Colonic mucosa (tissue), 4 donors: Measurements from ENCODE around the gene SPINK9. TPM values are rescaled to one million over a fixed set of nuclear protein-coding genes. Genes with fewer than 3 reads are reported as not detected.

Experiments
- DNase-seq: peaks from one replicate; pipeline ENCODE4 v3.0.0-alpha.2; 2020
- H3K27ac ChIP-seq: fragments of 200-600 bp; one replicate; pipeline ENCODE4 v1.8.0; 2021
- H3K27me3 ChIP-seq: fragments of 200-600 bp; one replicate; pipeline ENCODE4 v1.8.0; 2021
- H3K36me3 ChIP-seq: fragments of 200-600 bp; one replicate; pipeline ENCODE4 v1.8.0; 2021
- H3K4me1 ChIP-seq: fragments of 200-600 bp; one replicate; pipeline ENCODE4 v1.8.0; 2021; ENCODE audit warnings: mild to moderate bottlenecking
- H3K4me3 ChIP-seq: fragments of 200-600 bp; one replicate; pipeline ENCODE4 v1.8.0; 2021
- H3K9ac ChIP-seq, 2 donors: one replicate each; pipeline ENCODE4 v1.7.0; 2013; ENCODE audit warnings: control low read depth in 2 of 2, low read depth in 2 of 2, low read length in 2 of 2
- H3K9me3 ChIP-seq: fragments of 200-600 bp; one replicate; pipeline ENCODE4 v1.8.0; 2021
- intact Hi-C: fragments of 100-400 bp; cut with DNase I; formaldehyde crosslinking; loops from one replicate; pipeline ENCODE4 v1.14.1; 2022
- total RNA-seq, 2 donors: library from RNA; stranded (reverse); fragmentation: NEBNext Ultra II Directional in 1 of 2; extraction: Animal tissue kit (Norgen Biotek cat#: 25700) in 1 of 2; gene quantifications; one replicate each; pipeline ENCODE4 v1.2.1, GENCODE V29; 2021
- TF ChIP-seq, protein P1 (sequence below): fragments of 200-600 bp; IDR thresholded peaks from one replicate; pipeline ENCODE4 v1.8.0; 2022; ENCODE audit warnings: antibody characterized with exemption, mild to moderate bottlenecking
- donor health status: healthy.
- donor health status: DM: no; HTN: no; CAD: no.
- donor health status: DM: no; HTN: no; CAD: no.

The SPINK9 gene
- total RNA-seq, 2 donors from 2014 or later: not detected

DNA sequence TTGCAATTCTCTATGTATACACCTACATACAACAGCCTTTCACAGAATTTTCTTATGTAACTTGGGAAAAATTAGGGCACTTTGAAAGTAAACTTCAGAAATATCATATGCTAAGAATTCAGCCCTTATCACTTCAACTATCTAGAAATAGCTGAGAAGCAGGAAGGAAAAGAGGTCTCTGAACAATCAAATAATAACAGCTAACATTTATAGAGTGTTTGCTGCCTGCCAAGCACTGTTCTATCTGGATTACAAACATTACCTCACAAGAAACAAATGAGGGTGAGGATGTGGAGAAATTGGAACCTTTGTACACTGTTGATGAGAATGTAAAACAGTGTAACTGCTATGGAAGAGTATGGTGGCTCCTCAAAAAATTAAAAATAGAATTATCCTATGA lies 44.0 kb downstream of the SPINK9 start:
- Histone ChIP-seq H3K27me3 (no peaks in the 10 kb centered on the region), H3K36me3 (no peaks in the 10 kb centered on the region), H3K9ac (no peak overlapping the region), H3K4me1 (no peaks in the 10 kb centered on the region), H3K27ac (no peak overlapping the region), H3K9me3 (no peaks in the 10 kb centered on the region), H3K4me3 (no peak overlapping the region)
- no peak for DNase-seq
- intact Hi-C loops: loop anchor here (10.0 kb wide), 1 partner anchor 205 kb away; no protein-coding TSS in a partner anchor
- TF ChIP-seq, protein P1, sequence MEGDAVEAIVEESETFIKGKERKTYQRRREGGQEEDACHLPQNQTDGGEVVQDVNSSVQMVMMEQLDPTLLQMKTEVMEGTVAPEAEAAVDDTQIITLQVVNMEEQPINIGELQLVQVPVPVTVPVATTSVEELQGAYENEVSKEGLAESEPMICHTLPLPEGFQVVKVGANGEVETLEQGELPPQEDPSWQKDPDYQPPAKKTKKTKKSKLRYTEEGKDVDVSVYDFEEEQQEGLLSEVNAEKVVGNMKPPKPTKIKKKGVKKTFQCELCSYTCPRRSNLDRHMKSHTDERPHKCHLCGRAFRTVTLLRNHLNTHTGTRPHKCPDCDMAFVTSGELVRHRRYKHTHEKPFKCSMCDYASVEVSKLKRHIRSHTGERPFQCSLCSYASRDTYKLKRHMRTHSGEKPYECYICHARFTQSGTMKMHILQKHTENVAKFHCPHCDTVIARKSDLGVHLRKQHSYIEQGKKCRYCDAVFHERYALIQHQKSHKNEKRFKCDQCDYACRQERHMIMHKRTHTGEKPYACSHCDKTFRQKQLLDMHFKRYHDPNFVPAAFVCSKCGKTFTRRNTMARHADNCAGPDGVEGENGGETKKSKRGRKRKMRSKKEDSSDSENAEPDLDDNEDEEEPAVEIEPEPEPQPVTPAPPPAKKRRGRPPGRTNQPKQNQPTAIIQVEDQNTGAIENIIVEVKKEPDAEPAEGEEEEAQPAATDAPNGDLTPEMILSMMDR: no peak

- no peak overlapping the region for H3K9ac ChIP-seq
- H3K36me3 ChIP-seq: no peaks in the 10 kb centered on the region
- H3K9me3 ChIP-seq: no peaks in the 10 kb centered on the region
- intact Hi-C loops: no loop called here
- DNase-seq: no peak
- peaks cover 6% of the 10 kb centered on the region for H3K4me1 ChIP-seq
- TF ChIP-seq, protein P1: no peak
- H3K27me3 ChIP-seq: no peaks in the 10 kb centered on the region
- no peak overlapping the region for H3K4me3 ChIP-seq
- H3K27ac ChIP-seq: no peak overlapping the region
Observed at GRCh38 chr5:148381906-148382305, 46.5 kb downstream of the SPINK9 start.

- no peaks in the 10 kb centered on the region for H3K27me3 ChIP-seq
- H3K4me3 ChIP-seq: peak overlapping the region; percentile 76
- intact Hi-C loops: no loop called here
- DNase-seq: no peak
- TF ChIP-seq, protein P1: no peak
- peak overlapping the region; percentile 52 to 94 for H3K9ac ChIP-seq
- H3K36me3 ChIP-seq: no peaks in the 10 kb centered on the region
- no peak overlapping the region for H3K27ac ChIP-seq
- no peaks in the 10 kb centered on the region for H3K9me3 ChIP-seq
- peaks cover 6% of the 10 kb centered on the region for H3K4me1 ChIP-seq
Observed at GRCh38 chr5:148382961-148383360, 47.6 kb downstream of the SPINK9 start.

DNA sequence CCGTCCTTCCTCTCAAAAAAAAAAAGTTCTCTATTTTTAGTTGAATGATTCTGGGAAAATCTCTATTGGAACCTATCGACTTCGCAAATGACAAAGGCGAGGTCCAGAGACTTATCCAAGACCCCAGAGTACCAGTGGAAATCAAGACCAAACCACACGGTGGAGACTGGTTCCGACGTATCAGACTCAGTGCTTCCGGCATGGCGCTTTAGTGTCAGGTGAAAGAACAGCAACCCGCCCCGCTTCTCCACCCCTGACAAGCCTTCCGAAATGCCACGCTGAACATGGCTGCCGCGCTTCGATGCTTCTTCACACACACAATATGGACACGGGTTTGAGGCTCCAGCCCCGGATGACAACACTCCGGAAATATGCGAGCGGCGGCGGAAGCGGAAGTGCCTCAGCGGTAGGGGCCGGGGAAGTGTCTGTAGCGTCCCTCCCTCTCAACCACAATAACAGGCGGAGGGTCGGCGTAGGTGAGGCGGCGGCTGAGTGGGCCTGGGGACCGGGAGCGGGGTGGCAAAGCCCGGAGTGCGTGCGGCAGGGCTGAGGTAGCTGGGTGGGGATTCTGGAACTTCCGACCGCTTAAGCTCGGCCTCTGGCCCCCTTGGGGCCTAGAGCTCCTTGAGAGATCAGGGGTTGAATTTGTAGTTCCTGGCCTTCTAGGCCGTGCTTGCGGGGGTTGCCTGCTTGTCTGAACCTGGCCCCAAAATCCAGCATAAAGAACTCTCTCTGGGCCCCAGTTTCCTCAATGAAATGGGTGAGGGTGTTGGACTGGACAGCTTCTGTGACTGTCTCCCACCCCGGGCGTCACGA lies 48.4 kb downstream of the SPINK9 start, which contains the start of gene FBXO38:
Gene FBXO38, plus strand, starts transcription at position 395 of the 816 bp plus-strand sequence. CDS start 10,819 bp downstream, outside the sequence.
- Histone ChIP-seq H3K36me3 (no peaks in the 10 kb centered on the region), H3K4me3 (peak within 1 kb of the TSS; percentile 76), H3K9me3 (no peaks in the 10 kb centered on the region), H3K27me3 (no peaks in the 10 kb centered on the region), H3K9ac (peak within 1 kb of the TSS; percentile 94), H3K27ac (peak within 1 kb of the TSS; percentile 84), H3K4me1 (peaks cover 6% of the 10 kb centered on the region)
- TF ChIP-seq, protein P1: no peak
- DNase-seq: peak; percentile 98
- intact Hi-C loops: no loop called here

DNA sequence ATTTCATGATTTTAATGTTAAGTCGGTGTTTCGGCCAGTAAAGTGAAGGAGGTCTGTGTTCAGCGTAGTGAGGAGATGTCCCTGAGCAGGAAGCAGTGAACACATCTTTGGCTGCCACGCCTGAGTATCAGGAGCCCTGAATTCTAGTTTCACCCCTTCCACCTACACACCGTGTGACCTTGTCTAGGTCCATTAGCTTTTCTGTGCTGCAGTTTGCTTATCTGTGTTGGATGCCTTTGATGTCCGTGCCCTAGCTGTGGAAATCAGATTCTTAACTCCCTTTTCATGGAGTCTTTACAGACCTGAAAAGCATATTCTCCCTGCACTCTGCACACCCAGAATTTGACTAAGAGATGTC lies 49.0 kb downstream of the SPINK9 start:
- TF ChIP-seq, protein P1: no peak
- Histone ChIP-seq H3K9ac (peak overlapping the region; percentile 94), H3K27ac (peak overlapping the region; percentile 84), H3K4me3 (peak overlapping the region; percentile 76), H3K4me1 (peaks cover 6% of the 10 kb centered on the region), H3K36me3 (no peaks in the 10 kb centered on the region), H3K9me3 (no peaks in the 10 kb centered on the region), H3K27me3 (no peaks in the 10 kb centered on the region)
- no peak for DNase-seq
- intact Hi-C loops: no loop called here
